HepG2 (cell line): ENCODE data around the gene ADGRD1. TPM values are rescaled to one million over a fixed set of nuclear protein-coding genes. Genes with fewer than 3 reads are reported as not detected.

Experiments
- AGO2 ChIP-seq: fragments of 200-400 bp; formaldehyde crosslinking; optimal IDR thresholded peaks from 2 replicates; pipeline ENCODE3; 2017; ENCODE audit warnings: mild to moderate bottlenecking, low read depth, low read length, moderate library complexity
- ARID2 ChIP-seq: sonication (generic); formaldehyde crosslinking; IDR thresholded peaks from 2 replicates; pipeline ENCODE4 v1.8.1; 2022; ENCODE audit warnings: mild to moderate bottlenecking, missing genetic modification reagents, borderline replicate concordance
- ARID4A ChIP-seq: sonication (generic); formaldehyde crosslinking; IDR thresholded peaks from 2 replicates; pipeline ENCODE4 v1.5.0; 2020; ENCODE audit warnings: mild to moderate bottlenecking, missing genetic modification reagents, borderline replicate concordance
- BRCA1 ChIP-seq: sonication (generic); formaldehyde crosslinking; IDR thresholded peaks from 2 replicates; pipeline ENCODE4 v1.4.0; 2020; ENCODE audit warnings: missing genetic modification reagents
- JUN ChIP-seq: sonication (generic); formaldehyde crosslinking; IDR thresholded peaks from 2 replicates; pipeline ENCODE4 v1.4.0; 2020; ENCODE audit warnings: mild to moderate bottlenecking, missing genetic modification reagents
- MLXIP ChIP-seq: sonication (generic); formaldehyde crosslinking; IDR thresholded peaks from 2 replicates; pipeline ENCODE4 v1.9.0; 2021; ENCODE audit warnings: missing genetic modification reagents, borderline replicate concordance
- NR2F2 ChIP-seq: IDR thresholded peaks from 2 replicates; pipeline ENCODE4 v1.6.1; 2012; ENCODE audit warnings: low read depth, inconsistent platforms, borderline replicate concordance
- PLRG1 ChIP-seq: fragments of 450-650 bp; conservative IDR thresholded peaks from 2 replicates; pipeline ENCODE4 v1.6.1; 2016
- RCOR2 ChIP-seq: IDR thresholded peaks from 2 replicates; pipeline ENCODE4 v1.6.1; 2016; ENCODE audit warnings: missing biosample characterization, missing genetic modification reagents
- ZBTB39 ChIP-seq: sonication (generic); formaldehyde crosslinking; IDR thresholded peaks from 2 replicates; pipeline ENCODE4 v1.5.0; 2020; ENCODE audit warnings: missing genetic modification reagents
- ZMAT5 ChIP-seq: sonication (generic); formaldehyde crosslinking; IDR thresholded peaks from 2 replicates; pipeline ENCODE4 v1.5.0; 2020; ENCODE audit warnings: mild to moderate bottlenecking, low read depth, missing genetic modification reagents, borderline replicate concordance
- ZNF557 ChIP-seq: sonication (generic); formaldehyde crosslinking; IDR thresholded peaks from 2 replicates; pipeline ENCODE4 v1.4.0; 2020; ENCODE audit warnings: missing genetic modification reagents
- ZNF572 ChIP-seq: sonication (generic); formaldehyde crosslinking; IDR thresholded peaks from 2 replicates; pipeline ENCODE4 v1.5.1; 2020; ENCODE audit warnings: mild to moderate bottlenecking, missing genetic modification reagents
- ZNF724P ChIP-seq: sonication (generic); formaldehyde crosslinking; IDR thresholded peaks from 2 replicates; pipeline ENCODE4 v1.8.0; 2022; ENCODE audit warnings: missing genetic modification reagents, borderline replicate concordance
- polyA plus RNA-seq, 8 experiments: library from polyadenylated mRNA; depleted of rRNA in 3 of 8; stranded (reverse) in 7 of 8; unstranded in 1 of 8; fragments of >200 nt; fragmentation: Illumina TruSeq in 4 of 8; extraction: Trizol in 4 of 8; gene quantifications; 2 replicates each; pipeline versions ENCODE4 v1.2.1 to v1.2.3, GENCODE V29; 2011 to 2016; ENCODE audit warnings: low read depth in 4 of 8, missing spikeins in 1 of 8, mixed read lengths in 1 of 8; ENCODE audit not compliant: insufficient read depth in 1 of 8
- total RNA-seq, 5 experiments: library from RNA; depleted of rRNA; stranded (reverse); fragments of >200 nt; fragmentation: Illumina TruSeq; extraction: Trizol; gene quantifications; 2 replicates each; pipeline ENCODE4 v1.2.3, GENCODE V29; 2016; ENCODE audit warnings: low read depth in 1 of 5
- TF ChIP-seq, protein P1 (sequence below): sonication (generic); formaldehyde crosslinking; IDR thresholded peaks from 2 replicates; pipeline ENCODE4 v1.4.0; 2020; ENCODE audit warnings: missing genetic modification reagents, low read depth, mild to moderate bottlenecking, borderline replicate concordance
- TF ChIP-seq, protein P2 (sequence below): sonication (generic); formaldehyde crosslinking; IDR thresholded peaks from 2 replicates; pipeline ENCODE4 v1.8.0; 2022; ENCODE audit warnings: low read depth, missing genetic modification reagents

The ADGRD1 gene
- total and polyA plus RNA-seq, 2 of the 13 experiments (the other 11 are each of a cell fraction or from before 2014, with no cell fraction given): 0.46 to 12.4 TPM

- peak; percentile 50; the same call in 1 of the 2 replicates for TF ChIP-seq ZBTB39 (CRISPR knock-in tag)
- TF ChIP-seq JUN: 0 out of 2 replicates have a peak, but pooled peaks have one; percentile 14
- TF ChIP-seq ARID4A (CRISPR knock-in tag): peak; percentile 69; the same call in 1 of the 2 replicates
- TF ChIP-seq ZNF572 (CRISPR knock-in tag): no peak
- no peak for TF ChIP-seq AGO2
- TF ChIP-seq PLRG1: no peak
- no peak for TF ChIP-seq ZNF557 (CRISPR knock-in tag)
- peak; percentile 21; the same call in 1 of the 2 replicates for TF ChIP-seq ARID2 (CRISPR knock-in tag)
- peak; percentile 58; the same call in 1 of the 2 replicates for TF ChIP-seq RCOR2 (CRISPR knock-in tag)
- TF ChIP-seq MLXIP: peak; percentile 80; the same call in 1 of the 2 replicates
- TF ChIP-seq NR2F2: peak; percentile 83
- peak; percentile 77; the same call in 1 of the 2 replicates for TF ChIP-seq BRCA1 (CRISPR knock-in tag)
- TF ChIP-seq, protein P1, sequence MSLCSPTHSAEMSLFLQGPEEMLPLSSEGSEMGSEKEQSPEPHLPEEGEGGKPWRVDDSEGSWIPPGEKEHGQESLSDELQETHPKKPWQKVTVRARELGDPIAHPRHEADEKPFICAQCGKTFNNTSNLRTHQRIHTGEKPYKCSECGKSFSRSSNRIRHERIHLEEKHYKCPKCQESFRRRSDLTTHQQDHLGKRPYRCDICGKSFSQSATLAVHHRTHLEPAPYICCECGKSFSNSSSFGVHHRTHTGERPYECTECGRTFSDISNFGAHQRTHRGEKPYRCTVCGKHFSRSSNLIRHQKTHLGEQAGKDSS (CRISPR knock-in tag): no peak
- no peak for TF ChIP-seq ZMAT5 (CRISPR knock-in tag)
- TF ChIP-seq, protein P2, sequence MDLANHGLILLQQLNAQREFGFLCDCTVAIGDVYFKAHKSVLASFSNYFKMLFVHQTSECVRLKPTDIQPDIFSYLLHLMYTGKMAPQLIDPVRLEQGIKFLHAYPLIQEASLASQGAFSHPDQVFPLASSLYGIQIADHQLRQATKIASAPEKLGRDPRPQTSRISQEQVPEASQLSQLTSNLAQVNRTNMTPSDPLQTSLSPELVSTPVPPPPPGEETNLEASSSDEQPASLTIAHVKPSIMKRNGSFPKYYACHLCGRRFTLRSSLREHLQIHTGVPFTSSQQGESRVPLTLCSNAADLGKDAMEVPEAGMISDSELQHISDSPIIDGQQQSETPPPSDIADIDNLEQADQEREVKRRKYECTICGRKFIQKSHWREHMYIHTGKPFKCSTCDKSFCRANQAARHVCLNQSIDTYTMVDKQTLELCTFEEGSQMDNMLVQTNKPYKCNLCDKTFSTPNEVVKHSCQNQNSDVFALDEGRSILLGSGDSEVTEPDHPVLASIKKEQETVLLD (CRISPR knock-in tag): no peak
- TF ChIP-seq ZNF724P (CRISPR knock-in tag): no peak
Observed at GRCh38 chr12:131012279-131013069, 58.8 kb downstream of the ADGRD1 start (continued).
